ENCODE measurements around the gene FILIP1. TPM values are rescaled to one million over a fixed set of nuclear protein-coding genes. Genes with fewer than 3 reads are reported as not detected.

Gene FILIP1
- total RNA-seq, 6 donors from 2014 or later = 16.7 to 31.7 (median 21.7) TPM

DNA sequence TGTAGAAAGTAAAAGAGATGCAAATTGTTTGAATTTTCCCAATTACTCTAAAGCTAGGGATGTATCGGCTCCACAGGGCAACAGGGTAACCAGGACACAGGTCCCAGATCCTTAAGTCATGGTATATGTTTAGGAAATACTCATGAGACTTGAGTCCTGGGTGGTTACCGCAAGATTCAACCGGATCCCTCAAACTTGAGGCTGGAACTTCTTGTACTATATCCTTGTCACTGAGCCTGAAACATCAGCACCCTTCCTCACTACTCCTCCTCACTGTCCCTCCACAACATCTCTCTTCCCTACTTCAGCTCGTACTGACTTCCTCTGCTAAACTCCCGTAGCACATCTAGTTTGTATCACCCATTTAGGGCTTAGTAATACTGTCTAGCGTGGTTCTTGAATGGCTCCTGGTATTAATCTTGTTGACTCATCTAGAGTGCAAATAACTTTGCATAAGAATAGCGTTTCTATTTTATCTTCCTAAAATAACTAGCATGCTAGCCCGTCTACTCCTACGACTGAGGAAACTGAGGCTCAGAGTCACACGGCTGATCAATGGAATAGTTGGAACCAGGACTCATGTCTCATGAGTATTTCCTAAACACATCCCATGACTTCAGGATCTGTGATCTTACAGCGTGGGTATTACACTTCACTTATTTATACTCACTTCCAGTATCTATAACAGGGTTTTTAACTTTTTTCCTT lies 72.1 kb downstream of the FILIP1 start:
- no peak overlapping the region for H3K27ac ChIP-seq
- H3K4me1 ChIP-seq = peaks cover 5 to 18% (median 9%) of the 10 kb centered on the region in 4 donors
- no peak overlapping the region for H3K4me3 ChIP-seq
- H3K27me3 ChIP-seq = no peaks in the 10 kb centered on the region
- ATAC-seq (ENCODE audit: low FRiP score in 2 of 2) = peak in 1 of 2 donors; percentile 29
- DNase-seq = no peak
- no peaks in the 10 kb centered on the region for H3K9me3 ChIP-seq
- no peaks in the 10 kb centered on the region for H3K36me3 ChIP-seq
- no peak for TF ChIP-seq CTCF (IDR thresholded peaks at IDR 0.05)
- no peak for TF ChIP-seq POLR2AphosphoS5 (IDR thresholded peaks at IDR 0.05)
- no peak for TF ChIP-seq POLR2A (IDR thresholded peaks at IDR 0.05)
- TF ChIP-seq EP300 (IDR thresholded peaks at IDR 0.05) = no peak
- 86 to 90% methylated on average over 11 of the region's 11 CpGs for WGBS, 2 donors

- no peaks in the 10 kb centered on the region for H3K36me3 ChIP-seq
- H3K4me1 ChIP-seq = peaks cover 5 to 13% (median 9%) of the 10 kb centered on the region in 4 donors
- ATAC-seq (ENCODE audit: low FRiP score in 2 of 2) (no peak), DNase-seq (no peak)
- H3K27ac ChIP-seq = no peak overlapping the region
- no peaks in the 10 kb centered on the region for H3K9me3 ChIP-seq
- no peaks in the 10 kb centered on the region for H3K27me3 ChIP-seq
- H3K4me3 ChIP-seq = no peak overlapping the region
- WGBS, 2 donors = 76 to 79% methylated on average over 1 of the region's 1 CpG
- TF ChIP-seq CTCF (IDR thresholded peaks at IDR 0.05) = no peak
- no peak for TF ChIP-seq POLR2AphosphoS5 (IDR thresholded peaks at IDR 0.05)
- TF ChIP-seq POLR2A (IDR thresholded peaks at IDR 0.05) = no peak
- no peak for TF ChIP-seq EP300 (IDR thresholded peaks at IDR 0.05)
Observed at GRCh38 chr6:75419980-75420379, 73.6 kb downstream of the FILIP1 start.

DNA sequence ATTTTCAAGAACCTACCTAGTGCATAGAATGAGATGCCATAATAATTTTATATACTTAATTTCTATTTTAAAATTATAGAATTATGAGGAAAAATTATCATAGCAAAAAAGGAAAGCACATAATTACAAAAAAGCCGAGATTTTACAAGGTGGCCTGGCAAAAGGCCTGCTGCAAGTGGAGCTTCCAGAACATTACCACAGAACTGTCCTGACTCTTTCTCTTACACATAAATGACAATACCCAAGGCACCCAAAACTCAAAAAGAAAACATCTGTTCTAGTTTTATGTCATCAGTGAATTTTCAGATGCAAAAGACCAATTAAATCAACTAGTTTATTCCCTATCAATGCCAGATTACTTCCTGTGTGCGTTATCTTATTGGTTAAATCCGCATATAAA lies 74.2 kb downstream of the FILIP1 start:
- 90 to 91% methylated on average over 3 of the region's 3 CpGs for WGBS, 2 donors
- no peaks in the 10 kb centered on the region for H3K27me3 ChIP-seq
- no peak overlapping the region for H3K4me3 ChIP-seq
- DNase-seq (no peak), ATAC-seq (ENCODE audit: low FRiP score in 2 of 2) (peak in 1 of 2 donors; percentile 55)
- H3K27ac ChIP-seq = no peak overlapping the region
- H3K4me1 ChIP-seq = peaks cover 8 to 14% (median 10%) of the 10 kb centered on the region in 4 donors
- H3K9me3 ChIP-seq = no peaks in the 10 kb centered on the region
- TF ChIP-seq POLR2A (IDR thresholded peaks at IDR 0.05) (no peak), CTCF (IDR thresholded peaks at IDR 0.05) (no peak), POLR2AphosphoS5 (IDR thresholded peaks at IDR 0.05) (no peak), EP300 (IDR thresholded peaks at IDR 0.05) (no peak)
- no peaks in the 10 kb centered on the region for H3K36me3 ChIP-seq

DNA sequence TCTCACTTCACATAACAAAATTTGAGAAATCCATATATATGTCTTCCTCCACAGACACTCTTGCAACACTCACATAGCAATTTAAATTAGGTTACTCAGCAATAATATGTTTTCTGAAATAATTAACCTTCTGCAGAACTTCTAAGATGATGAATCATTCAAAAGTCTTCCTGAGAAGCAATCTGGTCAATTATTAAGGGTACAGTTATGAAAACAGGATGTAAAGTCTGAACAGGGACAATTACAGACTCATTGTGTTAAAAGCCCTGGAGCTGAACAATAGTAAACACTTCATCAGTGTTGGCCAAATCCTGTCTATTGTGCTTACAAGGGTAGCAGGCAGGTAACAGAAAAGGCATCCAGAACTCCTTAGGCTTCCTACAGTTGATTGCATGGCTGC lies 75.4 kb downstream of the FILIP1 start:
- H3K27me3 ChIP-seq = no peaks in the 10 kb centered on the region
- no peaks in the 10 kb centered on the region for H3K9me3 ChIP-seq
- peaks cover 9 to 22% (median 19%) of the 10 kb centered on the region in 4 donors for H3K4me1 ChIP-seq
- peak overlapping the region in 1 of 4 donors; percentile 14 for H3K27ac ChIP-seq
- no peak for TF ChIP-seq EP300 (IDR thresholded peaks at IDR 0.05)
- no peak for TF ChIP-seq POLR2A (IDR thresholded peaks at IDR 0.05)
- no peak for TF ChIP-seq CTCF (IDR thresholded peaks at IDR 0.05)
- no peak for TF ChIP-seq POLR2AphosphoS5 (IDR thresholded peaks at IDR 0.05)
- no peak for ATAC-seq (ENCODE audit: low FRiP score in 2 of 2)
- H3K4me3 ChIP-seq = no peak overlapping the region
- no peaks in the 10 kb centered on the region for H3K36me3 ChIP-seq
- no peak for DNase-seq

DNA sequence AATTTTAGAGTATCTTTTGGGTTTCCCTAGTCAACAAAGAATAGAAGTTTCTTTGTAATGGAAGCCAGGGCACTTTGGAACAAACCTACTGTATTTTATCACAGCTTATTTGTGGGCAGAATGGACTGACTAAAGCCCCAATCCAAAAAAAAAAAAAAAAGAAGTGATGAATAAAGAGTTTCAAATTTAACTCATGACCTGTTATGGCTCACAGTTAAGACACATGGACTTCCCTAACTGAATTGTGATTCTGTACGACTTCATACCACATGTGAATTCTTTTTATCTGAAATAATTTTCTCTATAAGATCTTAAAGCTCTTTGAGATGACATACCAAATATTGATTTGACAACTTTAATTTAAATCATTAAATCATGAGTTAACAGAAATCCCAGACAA lies 77.2 kb downstream of the FILIP1 start:
- ATAC-seq (ENCODE audit: low FRiP score in 2 of 2) (no peak), DNase-seq (no peak)
- no peaks in the 10 kb centered on the region for H3K36me3 ChIP-seq
- H3K27me3 ChIP-seq = no peaks in the 10 kb centered on the region
- peaks cover 14 to 26% (median 23%) of the 10 kb centered on the region in 4 donors for H3K4me1 ChIP-seq
- TF ChIP-seq CTCF (IDR thresholded peaks at IDR 0.05) = no peak
- TF ChIP-seq POLR2AphosphoS5 (IDR thresholded peaks at IDR 0.05) = no peak
- no peak for TF ChIP-seq POLR2A (IDR thresholded peaks at IDR 0.05)
- no peak for TF ChIP-seq EP300 (IDR thresholded peaks at IDR 0.05)
- WGBS, 2 donors = 85 to 91% methylated on average over 1 of the region's 1 CpG
- no peak overlapping the region for H3K4me3 ChIP-seq
- H3K27ac ChIP-seq = no peak overlapping the region
- no peaks in the 10 kb centered on the region for H3K9me3 ChIP-seq

Measured in upper lobe of left lung (tissue), 6 donors.